ENCODE data around the gene CIB2.

GRCh38 chr15:78069052-78069414, 62.2 kb downstream of the CIB2 start:
- TF ChIP-seq POLR2A (IDR thresholded peaks at IDR 0.05) (no peak), EP300 (IDR thresholded peaks at IDR 0.05) (no peak), CTCF (IDR thresholded peaks at IDR 0.05) (no peak)
